Bronchial epithelial cell (primary cell): Measurements from ENCODE around the gene SLC7A9. TPM values are rescaled to one million over a fixed set of nuclear protein-coding genes. Genes with fewer than 3 reads are reported as not detected.
"Not testable (repeated sequence)": the region's sequence is repeated elsewhere in the genome, so short reads cannot be mapped to it uniquely, and the experiment has no call there.

Experiments
- DNase-seq: peaks from one replicate; pipeline ENCODE4 v3.0.0-alpha.2; 2010; ENCODE audit warnings: low read depth
- FAIRE-seq: peaks from 2 replicates; lab custom pipeline; 2011; peaks lifted over from hg19 to GRCh38; lab: Jason Lieb, UNC
- H3K27me3 ChIP-seq: 2 replicates; pipeline ENCODE4 v1.5.1; 2011; ENCODE audit warnings: low read length; ENCODE audit not compliant: control insufficient read depth, insufficient read depth
- H3K36me3 ChIP-seq: 2 replicates; pipeline ENCODE4 v1.5.1; 2011; ENCODE audit warnings: low read length; ENCODE audit not compliant: control insufficient read depth, insufficient read depth
- H3K4me3 ChIP-seq: 2 replicates; pipeline ENCODE4 v1.5.1; 2011; ENCODE audit warnings: mild to moderate bottlenecking, low read depth, low read length, control low read depth
- total RNA-seq: library from RNA; depleted of rRNA; stranded (reverse); fragments of >200 nt; gene quantifications from 2 replicates; pipeline ENCODE4 v1.2.1, GENCODE V29; 2014
- TF ChIP-seq, protein P1 (sequence below): IDR thresholded peaks from 2 replicates; pipeline ENCODE4 v1.5.1; 2011; ENCODE audit warnings: mild to moderate bottlenecking, moderate library complexity, low read length, control low read depth, inconsistent platforms; ENCODE audit not compliant: insufficient read depth, severe bottlenecking

Gene SLC7A9
- total RNA-seq, 1 donor from 2014 or later = under 0.01 TPM

DNA sequence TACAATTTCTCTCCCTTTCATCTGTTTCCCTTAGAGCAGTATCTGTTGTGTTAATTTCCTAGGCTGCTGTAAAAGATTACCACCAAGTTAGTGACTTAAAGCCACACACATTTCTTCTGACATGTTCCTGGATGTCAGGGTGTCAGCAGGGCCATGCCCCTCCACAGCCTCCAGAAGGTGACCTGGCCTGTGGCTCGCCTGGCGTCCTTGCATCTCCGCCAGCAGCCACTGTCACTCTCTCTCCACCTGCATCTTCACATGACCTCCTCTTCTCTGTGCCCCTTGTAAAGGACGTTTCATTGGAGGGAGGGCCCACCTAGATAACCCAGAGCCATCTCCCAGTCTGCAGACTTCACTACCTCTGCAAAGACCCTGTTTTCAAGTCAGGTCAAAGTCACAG, 61.3 kb downstream of the SLC7A9 start:
- DNase-seq (no peak), FAIRE-seq (no peak)
- Histone ChIP-seq H3K4me3 (no peak overlapping the region), H3K27me3 (no peaks in the 10 kb centered on the region), H3K36me3 (no peaks in the 10 kb centered on the region)
- TF ChIP-seq, protein P1, sequence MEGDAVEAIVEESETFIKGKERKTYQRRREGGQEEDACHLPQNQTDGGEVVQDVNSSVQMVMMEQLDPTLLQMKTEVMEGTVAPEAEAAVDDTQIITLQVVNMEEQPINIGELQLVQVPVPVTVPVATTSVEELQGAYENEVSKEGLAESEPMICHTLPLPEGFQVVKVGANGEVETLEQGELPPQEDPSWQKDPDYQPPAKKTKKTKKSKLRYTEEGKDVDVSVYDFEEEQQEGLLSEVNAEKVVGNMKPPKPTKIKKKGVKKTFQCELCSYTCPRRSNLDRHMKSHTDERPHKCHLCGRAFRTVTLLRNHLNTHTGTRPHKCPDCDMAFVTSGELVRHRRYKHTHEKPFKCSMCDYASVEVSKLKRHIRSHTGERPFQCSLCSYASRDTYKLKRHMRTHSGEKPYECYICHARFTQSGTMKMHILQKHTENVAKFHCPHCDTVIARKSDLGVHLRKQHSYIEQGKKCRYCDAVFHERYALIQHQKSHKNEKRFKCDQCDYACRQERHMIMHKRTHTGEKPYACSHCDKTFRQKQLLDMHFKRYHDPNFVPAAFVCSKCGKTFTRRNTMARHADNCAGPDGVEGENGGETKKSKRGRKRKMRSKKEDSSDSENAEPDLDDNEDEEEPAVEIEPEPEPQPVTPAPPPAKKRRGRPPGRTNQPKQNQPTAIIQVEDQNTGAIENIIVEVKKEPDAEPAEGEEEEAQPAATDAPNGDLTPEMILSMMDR = no peak

DNA sequence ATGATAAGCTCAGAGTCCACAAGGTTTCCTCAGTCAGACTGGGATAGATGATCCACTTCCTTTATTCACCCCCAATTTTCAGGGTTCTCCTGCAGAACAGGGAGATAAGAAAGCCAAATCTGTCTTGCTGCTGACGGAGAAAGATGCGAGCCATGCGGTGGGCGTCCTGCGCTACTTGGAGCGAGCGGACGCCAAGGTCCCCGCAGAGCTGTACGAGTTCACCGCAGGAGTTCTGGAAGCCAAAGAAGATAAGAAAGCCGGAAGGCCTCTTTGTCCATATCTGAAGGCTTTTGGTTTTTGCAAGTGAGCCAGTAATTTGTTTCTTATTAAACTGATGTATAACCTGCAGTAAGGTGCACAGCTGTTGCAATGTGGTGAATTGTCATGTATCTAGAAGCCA, 66.7 kb downstream of the SLC7A9 start:
- Histone ChIP-seq H3K27me3 (no peaks in the 10 kb centered on the region), H3K36me3 (no peaks in the 10 kb centered on the region), H3K4me3 (no peak overlapping the region)
- FAIRE-seq (no peak), DNase-seq (no peak)
- TF ChIP-seq, protein P1 = no peak

DNA sequence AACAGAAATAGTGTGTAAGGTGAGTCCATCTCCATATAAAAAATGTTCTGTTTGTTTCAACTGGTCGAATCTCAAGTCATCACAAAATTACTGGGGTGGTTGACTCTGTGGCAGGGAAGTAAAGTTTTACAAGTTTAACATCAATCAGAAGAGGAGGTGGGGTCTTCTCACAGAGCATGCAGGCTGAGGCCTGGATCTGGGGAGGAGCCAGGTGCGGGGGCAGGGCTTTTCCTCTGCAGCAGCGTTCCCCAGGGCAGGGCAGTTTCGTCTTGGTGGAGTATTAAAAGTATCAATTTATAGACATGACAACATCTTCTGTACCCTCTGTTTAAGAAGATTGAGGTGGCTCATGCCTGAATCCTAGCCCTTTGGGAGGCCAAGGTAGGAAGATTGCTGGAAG, 68.8 kb downstream of the SLC7A9 start:
- no peaks in the 10 kb centered on the region for H3K36me3 ChIP-seq
- H3K27me3 ChIP-seq = no peaks in the 10 kb centered on the region
- TF ChIP-seq, protein P1 = no peak
- DNase-seq = no peak
- FAIRE-seq = no peak
- no peak overlapping the region for H3K4me3 ChIP-seq

DNA sequence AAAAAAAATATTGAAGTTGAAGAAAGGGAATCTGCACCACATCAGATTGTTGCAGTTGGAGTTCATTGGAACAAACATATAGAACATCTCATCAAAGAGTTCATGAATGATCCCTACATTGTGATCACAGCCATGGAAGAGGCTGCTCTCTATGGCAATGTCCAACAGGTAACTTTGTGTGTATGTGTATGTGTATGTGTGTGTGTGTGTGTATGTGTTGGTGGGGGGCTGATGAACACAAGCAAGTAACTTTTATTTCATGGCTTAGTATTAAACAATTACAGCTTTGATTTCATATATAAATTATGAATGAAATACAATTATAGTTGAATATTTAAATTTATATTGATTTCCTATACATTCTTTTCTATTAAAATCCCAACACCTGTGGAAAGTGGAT, 69.4 kb downstream of the SLC7A9 start:
- TF ChIP-seq, protein P1 = no peak
- no peak for FAIRE-seq
- H3K4me3 ChIP-seq = no peak overlapping the region

DNA sequence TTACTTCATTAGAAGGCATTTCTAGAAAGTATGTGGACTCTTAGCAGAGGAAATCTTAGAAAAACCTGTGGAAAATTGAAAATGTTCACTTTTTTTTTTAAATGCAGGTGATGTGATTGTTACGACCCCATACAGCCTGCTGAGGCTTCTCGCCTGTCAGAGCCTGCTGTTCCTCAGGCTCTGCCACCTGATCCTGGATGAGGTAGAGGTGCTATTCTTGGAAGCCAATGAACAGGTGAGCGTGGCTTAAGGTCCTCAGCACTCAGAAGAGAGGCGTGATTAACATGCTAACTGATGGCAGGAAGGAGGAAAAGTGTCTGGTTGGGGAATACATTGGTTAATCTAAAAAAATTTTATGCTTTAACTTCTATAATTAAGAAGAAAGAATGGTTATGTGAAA, 71.4 kb downstream of the SLC7A9 start:
- TF ChIP-seq, protein P1 = no peak
- Histone ChIP-seq H3K4me3 (no peak overlapping the region), H3K27me3 (no peaks in the 10 kb centered on the region), H3K36me3 (no peaks in the 10 kb centered on the region)
- FAIRE-seq (no peak), DNase-seq (no peak)

More for the DNA sequence above, 69.4 kb downstream of the SLC7A9 start:
- Histone ChIP-seq H3K36me3 (no peaks in the 10 kb centered on the region), H3K27me3 (no peaks in the 10 kb centered on the region)
- DNase-seq = no peak

DNA sequence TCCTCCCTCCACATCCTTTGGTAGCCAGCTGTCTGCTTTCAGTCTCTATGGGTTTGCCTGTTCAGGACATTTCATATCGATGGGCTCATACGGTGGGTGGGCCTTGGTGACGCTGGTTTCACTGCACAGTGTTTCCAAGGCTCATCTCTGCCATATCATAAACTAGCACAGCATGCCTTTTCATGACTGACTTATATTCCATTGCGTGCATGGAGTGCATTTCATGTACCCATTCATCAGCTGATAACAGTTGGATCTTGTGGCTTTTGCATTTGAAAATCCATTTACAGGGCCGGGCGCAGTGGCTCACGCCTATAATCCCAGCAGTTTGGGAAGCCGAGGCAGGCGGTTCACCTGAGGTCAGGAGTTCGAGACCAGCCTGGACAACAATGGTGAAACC, 80.1 kb downstream of the SLC7A9 start:
- TF ChIP-seq, protein P1 = no peak
- Histone ChIP-seq H3K36me3 (no peaks in the 10 kb centered on the region), H3K4me3 (no peak overlapping the region), H3K27me3 (no peaks in the 10 kb centered on the region)
- no peak for DNase-seq
- FAIRE-seq = no peak

DNA sequence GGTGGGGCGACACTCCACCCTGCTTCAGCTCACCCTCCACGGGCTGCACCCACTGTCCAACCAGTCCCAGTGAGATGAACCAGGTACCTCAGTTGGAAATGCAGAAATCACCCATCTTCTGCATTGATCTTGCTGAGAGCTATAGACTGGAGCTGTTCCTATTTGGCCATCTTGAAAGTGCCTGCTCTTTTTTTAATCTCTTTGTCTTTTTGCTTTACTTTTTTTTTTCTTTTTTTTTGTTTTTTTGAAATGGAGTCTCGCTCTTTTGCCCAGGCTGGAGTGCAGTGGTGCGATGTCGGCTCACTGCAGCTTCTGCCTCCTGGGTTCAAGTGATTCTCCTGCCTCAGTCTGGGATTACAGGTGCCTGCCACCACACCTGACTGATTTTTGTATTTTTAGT, 81.7 kb downstream of the SLC7A9 start:
- H3K36me3 ChIP-seq, DNase-seq, H3K27me3 ChIP-seq, H3K4me3 ChIP-seq, FAIRE-seq: not testable (repeated sequence)

DNA sequence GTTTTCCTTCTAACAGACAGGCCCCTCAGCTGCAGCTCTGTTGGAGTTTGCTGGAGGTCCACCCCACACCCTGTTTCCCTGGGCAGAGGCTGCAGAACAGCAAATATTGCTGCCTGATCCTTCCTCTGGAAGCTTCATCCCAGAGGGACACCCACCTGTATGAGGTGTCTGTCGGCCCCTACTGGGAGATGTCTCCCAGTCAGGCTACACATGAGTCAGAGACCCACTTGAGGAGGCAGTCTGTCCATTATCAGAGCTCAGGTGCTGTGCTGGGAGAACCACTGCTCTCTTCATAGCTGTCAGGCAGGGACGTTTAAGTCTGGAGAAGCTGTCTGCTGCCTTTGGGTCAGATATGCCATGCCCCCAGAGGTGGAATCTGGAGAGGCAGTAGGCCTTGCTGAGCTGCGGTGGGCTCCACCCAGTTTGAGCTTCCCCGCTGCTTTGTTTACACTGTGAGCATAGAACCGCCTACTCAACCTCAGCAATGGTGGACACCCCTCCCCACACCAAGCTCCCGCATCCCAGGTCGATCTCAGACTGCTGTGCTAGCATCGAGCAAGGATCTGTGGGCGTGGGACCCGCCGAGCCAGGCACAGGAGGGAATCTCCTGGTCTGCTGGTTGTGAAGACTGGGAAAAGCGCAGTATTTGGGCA, 82.3 kb downstream of the SLC7A9 start:
- not testable (repeated sequence) for H3K4me3 ChIP-seq, DNase-seq, FAIRE-seq, H3K36me3 ChIP-seq, H3K27me3 ChIP-seq
